Endothelial cell of umbilical vein (primary cell): ENCODE measurements around the gene GPR68. TPM values are rescaled to one million over a fixed set of nuclear protein-coding genes. Genes with fewer than 3 reads are reported as not detected.

ENCODE experiments used
- BruUV-seq: library from RNA; stranded (reverse); fragments of 400-500 nt; replicated peaks from 2 replicates; lab custom pipeline; 2021; lab: Mats Ljungman, UMichigan
- CTCF ChIA-PET: fragments of 300-600, 350-600 bp; sonication (Branson Sonifier 250); formaldehyde crosslinking; loops from one replicate; lab custom pipeline; 2021; ENCODE audit warnings: antibody characterized with exemption, inconsistent platforms; lab: Charles Lee
- POLR2A ChIA-PET: fragments of 300-600, 350-600 bp; sonication (Branson Sonifier 250); formaldehyde crosslinking; loops from one replicate; lab custom pipeline; 2021; ENCODE audit warnings: antibody characterized with exemption, inconsistent platforms; lab: Charles Lee
- DNase-seq: peaks from one replicate; pipeline ENCODE4 v3.0.0-alpha.2; 2011; ENCODE audit warnings: low read depth, low spot score
- FAIRE-seq: peaks from 2 replicates; lab custom pipeline; 2011; peaks lifted over from hg19 to GRCh38; lab: Jason Lieb, UNC
- H2AFZ ChIP-seq: 2 replicates; pipeline ENCODE4 v1.6.0; 2012; ENCODE audit warnings: low read depth, low read length, control low read depth, inconsistent platforms
- H3K27ac ChIP-seq: 2 replicates; pipeline ENCODE4 v1.5.1; 2011; ENCODE audit warnings: low read depth, mild to moderate bottlenecking, control low read depth, low read length, moderate library complexity; ENCODE audit not compliant: insufficient read depth
- H3K27me3 ChIP-seq, 2 experiments: 2 replicates each; pipeline versions ENCODE4 v1.6.0 to v1.6.1; 2011; ENCODE audit warnings: low read length in 2 of 2, mixed read lengths in 1 of 2; ENCODE audit not compliant: control insufficient read depth in 2 of 2, insufficient read depth in 2 of 2
- H3K36me3 ChIP-seq, 2 experiments: 2 replicates in 1 of 2; 3 replicates in 1 of 2; pipeline ENCODE4 v1.5.1; 2011; ENCODE audit warnings: low read length in 2 of 2, mild to moderate bottlenecking in 1 of 2, moderate library complexity in 1 of 2; ENCODE audit not compliant: control insufficient read depth in 2 of 2, insufficient read depth in 2 of 2; ENCODE audit errors: extremely low read depth in 1 of 2
- H3K4me1 ChIP-seq: 3 replicates; pipeline ENCODE4 v1.5.1; 2011; ENCODE audit warnings: mild to moderate bottlenecking, low read length; ENCODE audit not compliant: control insufficient read depth, insufficient read depth; ENCODE audit errors: extremely low read depth
- H3K4me2 ChIP-seq: 2 replicates; pipeline ENCODE4 v1.6.1; 2011; ENCODE audit warnings: low read length, control low read depth, mixed read lengths; ENCODE audit not compliant: insufficient read depth
- H3K4me3 ChIP-seq, 3 experiments: fragments of 200-600 bp in 1 of 3; sonication (generic), shearing (Covaris generic) in 1 of 3; replicated peaks in 1 of 3; 2 replicates each; pipeline ENCODE4 v1.5.1; 2011 to 2016; ENCODE audit warnings: control low read depth in 3 of 3, low read length in 3 of 3, mild to moderate bottlenecking in 2 of 3, inconsistent platforms in 1 of 3, low read depth in 1 of 3, moderate library complexity in 1 of 3; ENCODE audit not compliant: insufficient read depth in 1 of 3
- H3K79me2 ChIP-seq: 2 replicates; pipeline ENCODE4 v1.6.0; 2012; ENCODE audit warnings: low read length, inconsistent platforms; ENCODE audit not compliant: control insufficient read depth, insufficient read depth
- H3K9ac ChIP-seq: replicated peaks from 2 replicates; pipeline ENCODE3; 2011; ENCODE audit warnings: low read length, control low read depth; ENCODE audit not compliant: insufficient read depth; ENCODE audit errors: extremely low read depth
- H3K9me1 ChIP-seq: replicated peaks from 3 replicates; pipeline ENCODE4 v1.6.0; 2011; ENCODE audit warnings: mild to moderate bottlenecking, low read length; ENCODE audit not compliant: control insufficient read depth, insufficient read depth; ENCODE audit errors: extremely low read depth
- H3K9me3 ChIP-seq: replicated peaks from 2 replicates; pipeline ENCODE4 v1.5.1; 2012; ENCODE audit warnings: low read length, inconsistent platforms; ENCODE audit not compliant: control insufficient read depth, insufficient read depth
- H4K20me1 ChIP-seq: replicated peaks from 2 replicates; pipeline ENCODE3; 2011; ENCODE audit warnings: mild to moderate bottlenecking, low read length; ENCODE audit not compliant: control insufficient read depth, insufficient read depth; ENCODE audit errors: extremely low read depth
- EZH2 ChIP-seq: IDR thresholded peaks from 2 replicates; pipeline ENCODE4 v1.6.1; 2012; ENCODE audit warnings: borderline replicate concordance, low read depth, mild to moderate bottlenecking, moderate library complexity, low read length, inconsistent platforms; ENCODE audit not compliant: severe bottlenecking
- FOS ChIP-seq: IDR thresholded peaks from 2 replicates; pipeline ENCODE4 v1.6.1; 2011; ENCODE audit warnings: mild to moderate bottlenecking, low read length, moderate library complexity, borderline replicate concordance; ENCODE audit not compliant: insufficient read depth
- GATA2 ChIP-seq: IDR thresholded peaks from 2 replicates; pipeline ENCODE4 v1.7.0; 2011; ENCODE audit warnings: low read depth, mild to moderate bottlenecking, moderate library complexity, mixed read lengths, low read length; ENCODE audit not compliant: insufficient read length, insufficient read depth
- JUN ChIP-seq: IDR thresholded peaks from 2 replicates; pipeline ENCODE4 v1.6.1; 2011; ENCODE audit warnings: borderline replicate concordance, low read depth; ENCODE audit not compliant: insufficient read length, insufficient read depth
- MAX ChIP-seq: IDR thresholded peaks from 2 replicates; pipeline ENCODE4 v1.6.1; 2011; ENCODE audit not compliant: insufficient read depth, insufficient read length
- MYC ChIP-seq: IDR thresholded peaks from one replicate; pipeline ENCODE4 v1.6.1; 2011; ENCODE audit warnings: mild to moderate bottlenecking, low read depth, low read length
- POLR2A ChIP-seq: IDR thresholded peaks from 2 replicates; pipeline ENCODE4 v1.6.1; 2012; ENCODE audit warnings: low read depth, mild to moderate bottlenecking, control low read depth, low read length
- POLR2AphosphoS5 ChIP-seq: IDR thresholded peaks from 2 replicates; pipeline ENCODE4 v1.6.1; 2012; ENCODE audit warnings: low read depth, mild to moderate bottlenecking, control low read depth, low read length, moderate library complexity; ENCODE audit not compliant: insufficient read depth
- dilution Hi-C: fragments of 300-500 bp; cut with MboI; formaldehyde crosslinking; loops from one replicate; pipeline ENCODE4 v1.15.0; 2019; ENCODE audit warnings: low sequenced_read_pairs; ENCODE audit not compliant: extremely low pct_ligation_motif_present
- intact Hi-C: fragments of 100-400 bp; cut with micrococcal nuclease; formaldehyde crosslinking; loops from one replicate; pipeline ENCODE4 v1.10.0; 2022
- polyA plus RNA-seq, 4 experiments: library from polyadenylated mRNA; depleted of rRNA in 3 of 4; stranded (reverse) in 3 of 4; unstranded in 1 of 4; fragments of >200 nt; gene quantifications; 2 replicates each; pipeline versions ENCODE4 v1.2.1 to v1.2.3, GENCODE V29; 2011 to 2012; ENCODE audit warnings: missing spikeins in 1 of 4
- total RNA-seq: library from RNA; stranded (reverse); gene quantifications from 2 replicates; pipeline ENCODE4 v1.2.3, GENCODE V29; 2021
- TF ChIP-seq, protein P1 (sequence below), 2 donors: IDR thresholded peaks; 1 replicate in 1 of 2; 2 replicates in 1 of 2; pipeline ENCODE4 v1.5.1; 2011; ENCODE audit warnings: low read length in 2 of 2, mild to moderate bottlenecking in 2 of 2, moderate library complexity in 2 of 2, control low read depth in 1 of 2, inconsistent platforms in 1 of 2, low read depth in 1 of 2; ENCODE audit not compliant: insufficient read depth in 1 of 2; ENCODE audit errors: extremely low read depth in 1 of 2

GPR68 gene
- total and polyA plus RNA-seq, 2 donors (not counting 3 experiments of a cell fraction or from before 2014, with no cell fraction given) = 0.24 to 0.36 TPM

GRCh38 chr14:91273885-91274273 is 29.4 kb upstream of the GPR68 start:
- Histone ChIP-seq H3K27me3 (no peaks in the 10 kb centered on the region), H3K4me1 (no peaks in the 10 kb centered on the region), H3K36me3 (peaks cover 6 to 27% of the 10 kb centered on the region in 2 experiments), H4K20me1 (no peaks in the 10 kb centered on the region), H3K27ac (no peak overlapping the region), H2AFZ (no peak overlapping the region), H3K4me2 (no peak overlapping the region), H3K9ac (no peak overlapping the region), H3K4me3 (no peak overlapping the region), H3K79me2 (no peaks in the 10 kb centered on the region), H3K9me3 (no peaks in the 10 kb centered on the region), H3K9me1 (no peaks in the 10 kb centered on the region)
- dilution Hi-C loops = no loop called here
- TF ChIP-seq EZH2 (no peak), POLR2AphosphoS5 (no peak), POLR2A (no peak), FOS (no peak), MYC (no peak), JUN (no peak), MAX (no peak), GATA2 (no peak)
- TF ChIP-seq, protein P1, sequence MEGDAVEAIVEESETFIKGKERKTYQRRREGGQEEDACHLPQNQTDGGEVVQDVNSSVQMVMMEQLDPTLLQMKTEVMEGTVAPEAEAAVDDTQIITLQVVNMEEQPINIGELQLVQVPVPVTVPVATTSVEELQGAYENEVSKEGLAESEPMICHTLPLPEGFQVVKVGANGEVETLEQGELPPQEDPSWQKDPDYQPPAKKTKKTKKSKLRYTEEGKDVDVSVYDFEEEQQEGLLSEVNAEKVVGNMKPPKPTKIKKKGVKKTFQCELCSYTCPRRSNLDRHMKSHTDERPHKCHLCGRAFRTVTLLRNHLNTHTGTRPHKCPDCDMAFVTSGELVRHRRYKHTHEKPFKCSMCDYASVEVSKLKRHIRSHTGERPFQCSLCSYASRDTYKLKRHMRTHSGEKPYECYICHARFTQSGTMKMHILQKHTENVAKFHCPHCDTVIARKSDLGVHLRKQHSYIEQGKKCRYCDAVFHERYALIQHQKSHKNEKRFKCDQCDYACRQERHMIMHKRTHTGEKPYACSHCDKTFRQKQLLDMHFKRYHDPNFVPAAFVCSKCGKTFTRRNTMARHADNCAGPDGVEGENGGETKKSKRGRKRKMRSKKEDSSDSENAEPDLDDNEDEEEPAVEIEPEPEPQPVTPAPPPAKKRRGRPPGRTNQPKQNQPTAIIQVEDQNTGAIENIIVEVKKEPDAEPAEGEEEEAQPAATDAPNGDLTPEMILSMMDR (IDR thresholded peaks at IDR 0.05; ENCODE audit: extremely low read depth in 1 of 2, insufficient read depth in 1 of 2, low read depth in 1 of 2, low read length in 2 of 2) = no peak
- POLR2A ChIA-PET = no interaction called here
- intact Hi-C loops = no loop called here
- DNase-seq = no peak
- FAIRE-seq = no peak
- BruUV-seq = no TSS peak
- CTCF ChIA-PET = interaction anchor here (1.3 to 1.7 kb wide), 2 partner anchors 96 to 98 kb away, joined by 3 to 6 read pairs; no protein-coding TSS in a partner anchor
